ENCODE data around the gene TOM1L2. TPM values are rescaled to one million over a fixed set of nuclear protein-coding genes. Genes with fewer than 3 reads are reported as not detected.
A peak's percentile ranks its signal among the peaks of the same experiment; 100 is the strongest.
"Not testable (repeated sequence)": the region's sequence is repeated elsewhere in the genome, so short reads cannot be mapped to it uniquely, and the experiment has no call there.

Gene TOM1L2
- 119 TPM for total RNA-seq

- DNase-seq (ENCODE audit: low spot score), result peak; percentile 100
Measured at GRCh38 chr17:17972126-17972951, at the start of gene TOM1L2, which contains the start of gene DRC3. TOM1L2 (minus strand) TSS chr17:17972400; CDS start chr17:17972313, 87 bp downstream. DRC3 (plus strand) TSS chr17:17972862; CDS start chr17:17977599, 4,737 bp downstream.

- no peak for DNase-seq (ENCODE audit: low spot score)
Measured at GRCh38 chr17:18021372-18021771, 49.2 kb upstream of the TOM1L2 start.

GRCh38 chr17:18020971-18021370 is 48.8 kb upstream of the TOM1L2 start:
- no peak for DNase-seq (ENCODE audit: low spot score)

- no peak for DNase-seq (ENCODE audit: low spot score)
Measured at GRCh38 chr17:18019838-18020154, 47.6 kb upstream of the TOM1L2 start.

- no peak for DNase-seq (ENCODE audit: low spot score)
Measured at GRCh38 chr17:18018411-18018921, 46.3 kb upstream of the TOM1L2 start.

- no peak for DNase-seq (ENCODE audit: low spot score)
Measured at GRCh38 chr17:18017958-18018357, 45.8 kb upstream of the TOM1L2 start.

GRCh38 chr17:18016426-18016825 is 44.2 kb upstream of the TOM1L2 start:
- DNase-seq (ENCODE audit: low spot score), result no peak

- DNase-seq (ENCODE audit: low spot score), result no peak
Measured at GRCh38 chr17:18015593-18015992, 43.4 kb upstream of the TOM1L2 start.

GRCh38 chr17:18014006-18014405 is 41.8 kb upstream of the TOM1L2 start:
- DNase-seq (ENCODE audit: low spot score), result no peak

GRCh38 chr17:18011286-18011685 is 39.1 kb upstream of the TOM1L2 start:
- DNase-seq (ENCODE audit: low spot score), result no peak

- no peak for DNase-seq (ENCODE audit: low spot score)
Measured at GRCh38 chr17:18009609-18010420, 37.6 kb upstream of the TOM1L2 start.

- DNase-seq (ENCODE audit: low spot score), result no peak
Measured at GRCh38 chr17:18008496-18009268, 36.5 kb upstream of the TOM1L2 start.

- DNase-seq (ENCODE audit: low spot score), result no peak
Measured at GRCh38 chr17:18006495-18007239, 34.5 kb upstream of the TOM1L2 start.

- DNase-seq (ENCODE audit: low spot score), result no peak
Measured at GRCh38 chr17:18005496-18005895, 33.3 kb upstream of the TOM1L2 start.

GRCh38 chr17:18004884-18005305 is 32.7 kb upstream of the TOM1L2 start:
- DNase-seq (ENCODE audit: low spot score), result no peak

- no peak for DNase-seq (ENCODE audit: low spot score)
Measured at GRCh38 chr17:18004345-18004744, 32.1 kb upstream of the TOM1L2 start.

GRCh38 chr17:18002171-18002570 is 30.0 kb upstream of the TOM1L2 start:
- DNase-seq (ENCODE audit: low spot score), result no peak

GRCh38 chr17:18000030-18000408 is 27.8 kb upstream of the TOM1L2 start:
- no peak for DNase-seq (ENCODE audit: low spot score)

GRCh38 chr17:17999364-18000029 is 27.3 kb upstream of the TOM1L2 start:
- DNase-seq (ENCODE audit: low spot score), result no peak

GRCh38 chr17:17998934-17999333 is 26.7 kb upstream of the TOM1L2 start:
- DNase-seq (ENCODE audit: low spot score), result no peak

GRCh38 chr17:17995887-17996286 is 23.7 kb upstream of the TOM1L2 start:
- DNase-seq (ENCODE audit: low spot score), result not testable (repeated sequence)

Data from ureter (tissue), 1 donor.